ENCODE data around the gene SYNE2. TPM values are rescaled to one million over a fixed set of nuclear protein-coding genes. Genes with fewer than 3 reads are reported as not detected.

Gene SYNE2
- total RNA-seq, 2 donors from 2014 or later, result 86.7 to 97.4 TPM

DNA sequence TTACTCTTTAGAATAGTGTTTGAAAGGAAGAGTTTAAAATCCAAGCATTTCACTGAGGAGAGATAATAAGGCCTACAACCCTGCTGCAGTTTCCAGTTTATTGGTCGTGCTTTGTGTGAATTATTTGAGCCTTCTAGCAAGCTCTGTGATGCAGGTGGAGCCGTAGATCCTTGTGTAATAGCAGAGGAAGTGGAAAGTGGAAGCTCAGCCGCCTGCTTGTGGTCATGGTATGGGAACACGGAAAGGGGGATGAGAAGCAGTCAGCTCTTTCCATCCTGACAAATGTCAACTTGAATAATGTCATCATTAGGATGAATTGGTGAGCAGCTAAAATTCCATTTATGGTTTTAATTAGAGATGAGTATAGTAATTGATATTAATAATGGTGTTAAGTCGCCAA is 29.1 kb downstream of the SYNE2 start:
- H3K9me3 Mint-ChIP-seq, result no peaks in the 10 kb centered on the region
- ATAC-seq, result no peak
- H3K36me3 Mint-ChIP-seq, result no peaks in the 10 kb centered on the region
- H3K4me3 Mint-ChIP-seq, result no peak overlapping the region
- no peak for DNase-seq (ENCODE audit: low spot score)
- peaks cover 33 to 40% of the 10 kb centered on the region in 2 donors for H3K4me1 Mint-ChIP-seq (ENCODE audit: low read depth in 2 of 2)
- H3K27ac Mint-ChIP-seq, result peak overlapping the region in 1 of 2 donors; percentile 52
- no peaks in the 10 kb centered on the region for H3K27me3 Mint-ChIP-seq

DNA sequence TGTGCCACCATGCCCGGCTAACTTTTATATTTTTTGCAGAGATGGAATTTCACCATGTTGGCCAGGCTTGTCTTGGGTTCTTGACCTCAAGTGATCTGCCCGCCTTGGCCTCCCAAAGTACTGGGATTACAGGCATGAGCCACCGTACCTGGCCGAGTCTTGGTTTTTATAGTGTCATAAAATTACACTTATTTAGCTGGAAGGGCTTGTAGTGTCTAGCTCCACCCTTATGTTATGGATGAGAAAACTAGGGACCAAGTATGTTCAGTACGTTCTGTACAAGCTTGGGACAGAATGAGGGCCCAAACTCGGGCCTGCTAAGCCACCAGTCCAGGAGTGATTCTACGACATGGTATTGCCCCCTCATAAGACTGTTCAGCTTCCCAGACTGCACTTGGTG is 35.1 kb downstream of the SYNE2 start:
- H3K27me3 Mint-ChIP-seq, result no peaks in the 10 kb centered on the region
- no peaks in the 10 kb centered on the region for H3K36me3 Mint-ChIP-seq
- no peak overlapping the region for H3K4me3 Mint-ChIP-seq
- DNase-seq (ENCODE audit: low spot score) (no peak), ATAC-seq (no peak)
- no peak overlapping the region for H3K27ac Mint-ChIP-seq
- peaks cover 34 to 39% of the 10 kb centered on the region in 2 donors for H3K4me1 Mint-ChIP-seq (ENCODE audit: low read depth in 2 of 2)
- no peaks in the 10 kb centered on the region for H3K9me3 Mint-ChIP-seq

DNA sequence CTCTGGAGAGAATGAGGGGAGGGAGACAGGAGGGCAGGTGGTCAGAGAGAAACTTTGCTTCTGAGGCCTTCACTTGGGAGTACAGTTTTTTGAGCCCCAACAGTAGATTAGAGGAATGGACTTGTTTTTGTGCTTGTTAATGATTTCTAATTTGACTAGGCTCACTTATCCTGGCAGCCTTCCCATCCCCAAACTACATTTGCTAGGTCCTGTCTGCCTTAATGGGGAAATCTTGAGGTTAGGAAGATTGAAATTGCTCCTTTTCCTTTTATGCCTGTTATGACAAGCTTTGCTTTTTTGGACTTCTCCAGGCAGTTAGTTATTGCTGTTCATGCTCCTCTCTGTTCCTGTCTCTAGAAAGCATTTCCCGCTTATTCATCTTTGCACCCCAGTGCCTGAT is 37.7 kb downstream of the SYNE2 start:
- Mint-ChIP-seq H3K27me3 (no peaks in the 10 kb centered on the region), H3K4me3 (no peak overlapping the region), H3K36me3 (no peaks in the 10 kb centered on the region), H3K9me3 (no peaks in the 10 kb centered on the region), H3K4me1 (ENCODE audit: low read depth in 2 of 2) (peaks cover 24 to 27% of the 10 kb centered on the region in 2 donors), H3K27ac (peak overlapping the region; percentile 22 to 74)
- DNase-seq (ENCODE audit: low spot score), result no peak
- no peak for ATAC-seq

DNA sequence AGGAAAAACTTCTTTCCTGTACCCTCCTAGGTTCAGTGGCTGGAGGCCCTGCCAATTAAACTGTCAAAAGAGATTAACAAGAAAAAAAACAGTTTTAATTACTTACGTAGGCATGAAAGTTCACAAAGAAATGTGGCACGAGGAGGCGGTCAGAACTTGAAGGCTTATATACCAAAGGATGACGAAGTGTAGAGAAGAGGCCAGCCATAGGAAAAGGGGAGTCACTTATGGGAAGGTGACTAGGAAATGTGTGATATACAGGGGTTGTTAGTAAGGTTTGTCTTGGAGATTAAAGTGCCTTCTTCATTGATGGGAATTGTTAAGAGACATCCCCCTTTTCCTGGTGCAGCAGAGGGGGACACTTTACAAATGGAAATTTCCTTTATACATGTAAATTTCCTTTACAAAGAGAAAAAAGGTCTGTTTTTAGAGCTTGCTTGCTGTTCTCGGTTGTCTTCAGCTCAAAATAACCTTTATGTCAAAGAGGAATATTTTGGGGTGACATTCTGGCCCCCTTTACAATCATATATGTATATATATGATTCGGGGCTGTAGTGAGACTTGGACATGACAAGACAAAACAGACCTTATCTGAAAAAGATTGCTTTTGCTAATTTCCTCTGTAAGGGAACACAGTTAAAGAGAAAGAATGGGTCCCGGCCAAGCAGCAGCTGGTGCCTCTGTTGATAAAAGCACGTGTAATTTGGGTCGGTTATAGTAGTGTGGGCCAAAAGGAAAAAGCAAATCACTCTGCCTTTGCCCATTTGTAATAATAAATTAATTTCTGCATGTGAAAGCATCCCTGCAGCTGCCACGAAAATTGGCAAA is 38.6 kb downstream of the SYNE2 start:
- no peaks in the 10 kb centered on the region for H3K27me3 Mint-ChIP-seq
- H3K36me3 Mint-ChIP-seq, result no peaks in the 10 kb centered on the region
- no peaks in the 10 kb centered on the region for H3K9me3 Mint-ChIP-seq
- peak overlapping the region in 1 of 2 donors; percentile 22 for H3K27ac Mint-ChIP-seq
- peaks cover 17 to 23% of the 10 kb centered on the region in 2 donors for H3K4me1 Mint-ChIP-seq (ENCODE audit: low read depth in 2 of 2)
- DNase-seq (ENCODE audit: low spot score) (no peak), ATAC-seq (no peak)
- H3K4me3 Mint-ChIP-seq, result no peak overlapping the region

DNA sequence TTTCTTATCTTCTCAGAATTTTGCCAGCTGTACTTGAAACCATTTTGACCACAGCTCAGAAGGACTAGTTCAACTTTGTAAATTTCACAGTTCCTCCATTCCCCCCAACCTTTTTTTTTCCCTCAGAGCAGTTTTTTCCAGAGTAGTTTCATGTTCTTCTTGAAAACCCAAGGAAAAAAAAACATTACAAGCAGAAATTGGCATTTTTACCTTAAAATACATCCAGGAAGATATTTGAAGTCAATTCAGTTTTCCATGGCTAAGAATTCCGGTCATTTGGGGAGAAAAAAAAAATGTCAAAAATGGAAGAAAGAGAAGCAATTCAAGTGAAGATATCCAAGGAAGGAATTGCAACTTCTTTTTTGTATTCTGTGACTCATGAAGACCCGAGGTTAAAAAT is 39.5 kb downstream of the SYNE2 start:
- Mint-ChIP-seq H3K27ac (peak overlapping the region; percentile 4 to 30), H3K9me3 (no peaks in the 10 kb centered on the region), H3K4me3 (no peak overlapping the region), H3K27me3 (no peaks in the 10 kb centered on the region), H3K4me1 (ENCODE audit: low read depth in 2 of 2) (peaks cover 17 to 25% of the 10 kb centered on the region in 2 donors), H3K36me3 (no peaks in the 10 kb centered on the region)
- DNase-seq (ENCODE audit: low spot score), result no peak
- ATAC-seq, result no peak

DNA sequence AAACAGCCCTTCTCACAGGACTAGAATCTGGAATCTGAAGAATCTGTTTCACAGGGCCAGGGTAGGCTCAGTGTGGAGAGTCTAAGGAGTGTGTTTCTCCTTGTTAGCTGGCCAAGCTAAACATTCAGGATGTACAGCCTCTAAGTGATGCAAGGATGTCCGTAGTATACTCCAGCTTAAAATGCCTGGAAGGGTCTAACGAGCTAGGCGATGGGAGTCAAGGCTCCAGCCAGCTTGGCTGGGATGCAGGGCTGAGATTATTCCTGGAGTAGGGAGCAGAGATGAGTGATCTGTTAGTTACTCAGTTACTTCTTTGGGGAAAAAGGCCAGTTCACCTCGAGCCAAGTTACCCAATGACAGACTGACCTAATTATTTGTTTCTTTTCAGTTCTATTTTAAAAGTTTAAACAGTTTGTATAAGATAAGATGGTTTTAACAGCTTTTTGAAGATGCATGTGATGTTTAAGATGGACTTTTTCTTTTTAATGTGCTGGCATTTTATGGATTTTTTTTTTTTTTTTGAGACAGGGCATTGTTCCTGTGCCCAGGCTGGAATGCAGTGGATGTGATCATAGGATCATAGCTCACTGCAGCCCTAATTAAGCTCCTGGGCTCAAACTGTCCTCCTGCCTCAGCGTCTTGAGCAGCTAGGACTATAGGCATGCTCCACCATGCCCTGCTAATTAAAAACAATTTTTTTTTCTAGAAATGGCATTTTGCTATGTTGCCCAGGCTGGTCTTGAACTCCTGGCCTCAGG is 41.1 kb downstream of the SYNE2 start:
- ATAC-seq, result no peak
- Mint-ChIP-seq H3K4me1 (ENCODE audit: low read depth in 2 of 2) (peaks cover 24 to 33% of the 10 kb centered on the region in 2 donors), H3K9me3 (no peaks in the 10 kb centered on the region), H3K27me3 (no peaks in the 10 kb centered on the region), H3K27ac (no peak overlapping the region), H3K36me3 (no peaks in the 10 kb centered on the region), H3K4me3 (no peak overlapping the region)
- no peak for DNase-seq (ENCODE audit: low spot score)

DNA sequence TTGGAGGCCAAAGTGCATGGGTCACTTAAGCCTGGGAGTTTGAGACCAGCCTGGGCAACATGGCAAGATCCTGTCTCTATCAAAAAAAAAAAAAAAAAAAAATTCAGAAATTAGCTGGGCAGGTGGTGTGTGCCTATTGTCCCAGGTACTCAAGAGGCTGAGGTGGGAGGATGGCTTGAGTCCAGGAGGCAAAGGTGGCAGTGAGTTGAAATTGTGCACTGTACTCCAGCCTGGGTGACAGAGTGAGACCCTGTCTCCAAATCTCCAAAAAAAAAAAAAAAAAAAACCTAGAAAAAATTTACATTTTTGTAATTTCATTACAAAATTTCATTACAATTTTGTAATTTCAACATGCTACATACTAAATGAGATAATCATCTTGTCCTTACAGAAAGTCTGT is 42.7 kb downstream of the SYNE2 start:
- Mint-ChIP-seq H3K4me1 (ENCODE audit: low read depth in 2 of 2) (peaks cover 28 to 40% of the 10 kb centered on the region in 2 donors), H3K27me3 (no peaks in the 10 kb centered on the region), H3K27ac (peak overlapping the region in 1 of 2 donors; percentile 51), H3K9me3 (no peaks in the 10 kb centered on the region), H3K36me3 (no peaks in the 10 kb centered on the region), H3K4me3 (no peak overlapping the region)
- ATAC-seq (no peak), DNase-seq (ENCODE audit: low spot score) (no peak)

DNA sequence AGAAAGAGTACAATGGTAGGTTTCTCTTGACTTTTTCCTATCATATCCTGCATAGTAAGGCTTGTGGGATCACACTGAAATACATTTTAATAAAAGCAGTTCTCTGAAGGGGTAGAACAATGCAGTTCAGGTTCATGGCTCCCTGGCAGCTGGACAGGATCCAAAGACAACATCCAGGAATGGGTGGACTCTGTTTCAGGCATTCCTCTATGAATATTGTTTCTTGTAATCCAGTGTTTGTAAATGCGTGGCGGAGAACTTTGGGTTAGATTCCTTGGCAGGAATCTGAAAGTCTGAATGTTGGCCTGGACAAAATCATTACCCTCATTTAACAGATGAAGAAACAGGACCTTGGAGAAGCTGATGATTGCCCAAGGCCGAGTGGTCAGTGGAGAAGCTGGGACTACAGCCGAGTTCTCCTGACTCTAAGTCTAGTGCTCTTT is 43.5 kb downstream of the SYNE2 start:
- Mint-ChIP-seq H3K27ac (peak overlapping the region in 1 of 2 donors; percentile 51), H3K27me3 (no peaks in the 10 kb centered on the region), H3K36me3 (no peaks in the 10 kb centered on the region), H3K9me3 (no peaks in the 10 kb centered on the region), H3K4me3 (no peak overlapping the region), H3K4me1 (ENCODE audit: low read depth in 2 of 2) (peaks cover 27 to 39% of the 10 kb centered on the region in 2 donors)
- DNase-seq (ENCODE audit: low spot score) (no peak), ATAC-seq (no peak)

DNA sequence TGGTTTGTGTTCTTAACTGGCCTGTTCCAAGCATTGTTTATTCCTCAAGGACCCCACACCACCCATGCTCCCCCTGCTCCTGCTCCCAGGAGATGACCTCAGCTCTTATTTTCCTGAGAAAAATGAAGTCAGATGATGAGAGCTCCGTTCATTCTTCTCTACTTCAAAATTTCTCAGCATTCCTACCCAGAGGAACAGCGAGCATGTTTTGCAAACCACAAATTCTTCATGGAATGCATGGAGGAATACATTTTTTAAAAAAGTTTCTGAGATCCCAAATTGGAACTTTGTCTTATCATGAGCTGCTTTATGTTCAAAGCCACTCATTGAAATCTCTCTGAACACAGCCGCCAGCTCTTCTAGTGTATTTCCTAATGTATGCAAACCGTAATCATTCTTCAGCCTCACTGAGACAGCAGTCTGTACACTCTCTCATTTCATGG is 44.9 kb downstream of the SYNE2 start:
- Mint-ChIP-seq H3K27ac (peak overlapping the region; percentile 2 to 12), H3K4me3 (peak overlapping the region; percentile 2), H3K27me3 (no peaks in the 10 kb centered on the region), H3K9me3 (no peaks in the 10 kb centered on the region), H3K4me1 (ENCODE audit: low read depth in 2 of 2) (peaks cover 29 to 41% of the 10 kb centered on the region in 2 donors), H3K36me3 (no peaks in the 10 kb centered on the region)
- no peak for ATAC-seq
- DNase-seq (ENCODE audit: low spot score), result no peak

DNA sequence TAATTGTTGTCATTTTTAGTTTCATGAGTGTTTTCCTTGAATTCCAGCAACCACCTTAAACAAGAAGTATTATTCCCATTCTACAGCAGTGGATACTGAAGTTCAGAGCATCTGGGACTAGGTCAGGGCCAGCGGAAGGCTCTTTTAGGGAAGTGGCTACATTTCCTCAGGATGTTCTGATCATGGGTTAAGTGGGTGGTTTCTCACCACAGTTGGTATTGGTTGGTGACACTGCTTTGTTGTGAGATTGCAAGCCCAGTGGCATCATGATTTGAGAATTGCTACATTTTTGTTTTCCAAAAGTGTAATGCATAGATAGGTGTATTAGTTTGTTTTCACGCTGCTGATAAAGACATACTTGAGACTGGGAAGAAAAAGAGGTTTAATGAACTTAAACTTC is 47.1 kb downstream of the SYNE2 start:
- H3K9me3 Mint-ChIP-seq, result peaks cover 4% of the 10 kb centered on the region
- DNase-seq (ENCODE audit: low spot score) (peak; percentile 64), ATAC-seq (peak; percentile 74 to 78)
- no peaks in the 10 kb centered on the region for H3K36me3 Mint-ChIP-seq
- H3K4me1 Mint-ChIP-seq (ENCODE audit: low read depth in 2 of 2), result peaks cover 45 to 51% of the 10 kb centered on the region in 2 donors
- peak overlapping the region; percentile 69 to 75 for H3K27ac Mint-ChIP-seq
- no peaks in the 10 kb centered on the region for H3K27me3 Mint-ChIP-seq
- H3K4me3 Mint-ChIP-seq, result peak overlapping the region; percentile 84

DNA sequence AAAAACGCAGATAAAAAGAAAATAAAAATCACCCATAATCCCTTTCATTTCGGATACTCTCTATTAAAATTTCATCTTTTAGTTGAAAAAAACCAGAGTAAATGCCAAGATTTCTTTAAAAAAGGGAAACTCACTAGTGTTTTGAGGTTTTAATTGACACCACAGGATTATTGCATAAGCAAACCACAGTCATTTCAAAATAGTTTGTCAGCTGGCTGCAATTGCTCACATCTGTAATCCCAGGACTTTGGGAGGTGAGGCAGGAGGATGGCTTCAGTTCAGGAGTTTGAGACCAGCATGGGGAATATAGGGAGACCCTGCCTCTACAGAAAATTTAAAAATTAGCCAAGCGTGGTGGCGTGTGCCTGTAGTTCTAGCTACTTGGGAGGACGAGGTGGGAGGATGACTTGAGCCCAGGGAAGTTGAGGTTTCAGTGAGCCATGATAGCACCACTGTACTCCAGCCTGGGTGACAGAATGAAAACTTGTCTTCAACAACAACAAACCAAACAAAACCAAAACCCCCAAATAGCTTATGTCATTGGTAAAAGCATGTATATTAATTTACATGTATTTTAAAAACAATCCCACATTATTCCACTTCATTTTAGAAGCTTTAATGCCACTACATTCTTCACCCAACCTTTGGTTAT is 48.8 kb downstream of the SYNE2 start:
- H3K27ac Mint-ChIP-seq, result peak overlapping the region; percentile 62 to 75
- DNase-seq (ENCODE audit: low spot score) (no peak), ATAC-seq (peak; percentile 75 to 87)

DNA sequence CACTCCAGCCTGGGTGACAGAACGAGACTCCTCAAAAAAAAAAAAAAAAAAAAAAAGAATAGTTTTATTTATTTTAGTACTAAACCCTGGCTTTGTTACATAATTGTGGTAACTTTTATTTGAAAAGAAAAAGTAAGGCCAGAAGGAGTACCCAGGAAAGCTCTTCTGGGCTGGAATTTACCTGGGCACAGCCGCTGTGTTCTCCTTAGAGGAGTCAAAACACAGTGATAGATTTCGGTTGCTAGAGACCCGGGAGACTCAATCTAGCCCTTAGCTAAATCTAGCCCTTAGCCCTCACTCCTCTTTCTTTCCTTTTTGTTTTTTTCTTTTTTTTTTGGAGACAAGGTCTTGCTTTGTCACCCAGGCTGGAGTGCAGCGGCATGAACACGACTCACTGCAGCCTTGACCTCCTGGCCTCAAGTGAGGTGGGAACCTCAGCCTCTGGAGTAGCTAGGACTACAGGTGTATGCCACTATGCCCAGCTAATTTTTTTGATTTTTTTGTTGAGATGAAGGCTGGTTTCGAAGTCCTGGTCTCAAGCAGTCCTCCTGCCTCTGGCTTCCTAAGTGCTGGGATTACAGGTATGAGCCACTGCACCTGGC is 49.7 kb downstream of the SYNE2 start:
- ATAC-seq, result no peak
- H3K27ac Mint-ChIP-seq, result peak overlapping the region; percentile 54 to 75
- H3K27me3 Mint-ChIP-seq, result no peaks in the 10 kb centered on the region
- H3K9me3 Mint-ChIP-seq, result peaks cover 4% of the 10 kb centered on the region
- peaks cover 53 to 60% of the 10 kb centered on the region in 2 donors for H3K4me1 Mint-ChIP-seq (ENCODE audit: low read depth in 2 of 2)
- H3K4me3 Mint-ChIP-seq, result peak overlapping the region; percentile 56
- no peaks in the 10 kb centered on the region for H3K36me3 Mint-ChIP-seq
- no peak for DNase-seq (ENCODE audit: low spot score)

More for the DNA sequence above, 48.8 kb downstream of the SYNE2 start:
- peaks cover 56 to 60% of the 10 kb centered on the region in 2 donors for H3K4me1 Mint-ChIP-seq (ENCODE audit: low read depth in 2 of 2)
- H3K9me3 Mint-ChIP-seq, result peaks cover 4% of the 10 kb centered on the region
- peak overlapping the region; percentile 64 for H3K4me3 Mint-ChIP-seq
- no peaks in the 10 kb centered on the region for H3K36me3 Mint-ChIP-seq
- no peaks in the 10 kb centered on the region for H3K27me3 Mint-ChIP-seq

DNA sequence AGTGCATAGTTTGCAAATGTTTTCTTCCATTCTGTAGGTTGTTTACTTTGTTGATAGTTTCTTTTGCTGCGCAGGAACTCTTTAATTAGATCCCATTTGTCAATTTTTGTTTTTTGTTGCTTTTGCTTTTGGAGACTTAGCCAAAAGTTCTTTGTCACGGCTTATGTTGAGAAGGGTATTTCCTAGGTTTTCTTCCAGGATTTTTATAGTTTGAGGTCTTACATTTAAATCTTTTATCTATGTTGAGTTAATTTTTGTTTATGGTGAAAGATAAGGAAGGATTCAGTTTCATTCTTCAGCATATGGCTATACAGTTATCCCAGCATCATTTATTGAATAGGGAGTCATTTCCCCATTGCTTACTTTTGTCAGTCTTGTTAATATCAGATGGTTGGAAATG is 51.9 kb downstream of the SYNE2 start:
- no peaks in the 10 kb centered on the region for H3K36me3 Mint-ChIP-seq
- no peak for ATAC-seq
- peaks cover 4% of the 10 kb centered on the region for H3K9me3 Mint-ChIP-seq
- peak overlapping the region in 1 of 2 donors; percentile 75 for H3K27ac Mint-ChIP-seq
- no peak for DNase-seq (ENCODE audit: low spot score)
- no peaks in the 10 kb centered on the region for H3K27me3 Mint-ChIP-seq
- no peak overlapping the region for H3K4me3 Mint-ChIP-seq
- H3K4me1 Mint-ChIP-seq (ENCODE audit: low read depth in 2 of 2), result peaks cover 54 to 58% of the 10 kb centered on the region in 2 donors

All from natural killer cell treated with Interleukin-12 subunit alpha and Interleukin-12 subunit beta and Interleukin-15 and Interleukin-18, amount 100 ng/mL, for 72 hours (primary cell).